Thyroid gland (tissue), 4 donors: Measurements from ENCODE around the gene DVL1.

ENCODE experiments used
- POLR2A ChIP-seq, 2 donors: fragments of 450-650 bp; IDR thresholded peaks; one replicate each; pipeline ENCODE4 v1.6.1; 2017; ENCODE audit warnings: antibody characterized with exemption in 2 of 2, mild to moderate bottlenecking in 2 of 2, moderate library complexity in 1 of 2
- TF ChIP-seq, protein P1 (sequence below), 6 experiments: fragments of 200-600 bp in 3 of 6; fragments of 450-650 bp in 3 of 6; sonication (generic) in 3 of 6; IDR thresholded peaks; one replicate each; pipeline ENCODE4 v1.5.1; 2016 to 2019; ENCODE audit warnings: antibody characterized with exemption in 6 of 6, mild to moderate bottlenecking in 2 of 6, inconsistent platforms in 1 of 6, moderate library complexity in 1 of 6

DNA sequence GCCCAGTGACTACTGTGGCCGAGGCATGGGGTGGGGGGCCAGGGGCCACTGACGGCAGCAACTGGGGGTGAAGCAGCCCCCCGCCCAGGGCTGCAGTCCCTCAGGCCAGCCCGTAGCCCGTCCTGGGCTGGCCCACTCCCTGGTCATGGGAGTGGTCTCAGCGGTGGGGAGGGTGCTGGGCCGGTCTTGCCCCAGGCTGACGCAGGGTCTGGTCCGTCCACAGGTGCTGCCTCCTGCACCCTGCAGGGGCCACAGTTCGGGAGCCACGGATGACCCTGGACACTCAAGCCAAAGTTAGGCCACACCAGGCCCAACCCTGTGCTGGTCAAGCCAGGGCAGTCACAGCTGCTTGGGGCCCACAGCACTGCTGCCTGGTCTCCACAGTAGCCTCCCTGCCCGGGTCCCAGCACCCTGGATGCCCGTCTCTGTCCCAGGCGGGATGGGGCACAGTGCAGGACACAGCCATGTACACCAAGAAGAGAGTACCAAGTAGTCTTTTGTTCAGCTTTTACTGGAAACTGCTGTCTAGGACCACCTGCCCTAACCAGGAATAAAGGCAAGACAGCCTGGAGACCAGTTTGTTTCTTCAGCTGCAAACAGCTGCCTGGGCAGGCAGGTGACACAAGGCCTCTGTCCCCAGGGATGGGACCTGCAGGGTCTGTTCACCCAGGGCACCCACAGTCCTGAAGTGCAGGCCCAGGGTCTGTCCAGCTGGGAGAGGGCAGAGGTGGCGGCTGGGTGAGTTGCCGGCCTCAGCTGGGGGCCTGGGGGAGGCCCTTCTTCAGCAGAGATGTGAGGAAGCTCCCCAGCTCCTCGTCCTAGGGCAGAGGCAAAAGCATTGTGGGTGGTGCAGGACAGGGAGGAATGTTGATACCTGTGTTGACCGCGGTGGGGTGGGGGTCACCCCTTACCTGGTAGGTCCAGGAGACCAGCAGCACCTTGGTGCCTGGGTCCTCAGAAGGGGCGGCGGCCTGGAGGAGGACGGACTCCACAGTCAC, 37.8 kb downstream of the DVL1 start:
- TF ChIP-seq, protein P1, sequence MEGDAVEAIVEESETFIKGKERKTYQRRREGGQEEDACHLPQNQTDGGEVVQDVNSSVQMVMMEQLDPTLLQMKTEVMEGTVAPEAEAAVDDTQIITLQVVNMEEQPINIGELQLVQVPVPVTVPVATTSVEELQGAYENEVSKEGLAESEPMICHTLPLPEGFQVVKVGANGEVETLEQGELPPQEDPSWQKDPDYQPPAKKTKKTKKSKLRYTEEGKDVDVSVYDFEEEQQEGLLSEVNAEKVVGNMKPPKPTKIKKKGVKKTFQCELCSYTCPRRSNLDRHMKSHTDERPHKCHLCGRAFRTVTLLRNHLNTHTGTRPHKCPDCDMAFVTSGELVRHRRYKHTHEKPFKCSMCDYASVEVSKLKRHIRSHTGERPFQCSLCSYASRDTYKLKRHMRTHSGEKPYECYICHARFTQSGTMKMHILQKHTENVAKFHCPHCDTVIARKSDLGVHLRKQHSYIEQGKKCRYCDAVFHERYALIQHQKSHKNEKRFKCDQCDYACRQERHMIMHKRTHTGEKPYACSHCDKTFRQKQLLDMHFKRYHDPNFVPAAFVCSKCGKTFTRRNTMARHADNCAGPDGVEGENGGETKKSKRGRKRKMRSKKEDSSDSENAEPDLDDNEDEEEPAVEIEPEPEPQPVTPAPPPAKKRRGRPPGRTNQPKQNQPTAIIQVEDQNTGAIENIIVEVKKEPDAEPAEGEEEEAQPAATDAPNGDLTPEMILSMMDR (IDR thresholded peaks at IDR 0.05), result no peak
- no peak for TF ChIP-seq POLR2A (IDR thresholded peaks at IDR 0.05)
